ENCODE measurements around the gene JAKMIP2. TPM values are rescaled to one million over a fixed set of nuclear protein-coding genes. Genes with fewer than 3 reads are reported as not detected.
"Not testable (repeated sequence)": the region's sequence is repeated elsewhere in the genome, so short reads cannot be mapped to it uniquely, and the experiment has no call there.

The JAKMIP2 gene
- total RNA-seq, 1 experiment from 2014 or later: not detected

DNA sequence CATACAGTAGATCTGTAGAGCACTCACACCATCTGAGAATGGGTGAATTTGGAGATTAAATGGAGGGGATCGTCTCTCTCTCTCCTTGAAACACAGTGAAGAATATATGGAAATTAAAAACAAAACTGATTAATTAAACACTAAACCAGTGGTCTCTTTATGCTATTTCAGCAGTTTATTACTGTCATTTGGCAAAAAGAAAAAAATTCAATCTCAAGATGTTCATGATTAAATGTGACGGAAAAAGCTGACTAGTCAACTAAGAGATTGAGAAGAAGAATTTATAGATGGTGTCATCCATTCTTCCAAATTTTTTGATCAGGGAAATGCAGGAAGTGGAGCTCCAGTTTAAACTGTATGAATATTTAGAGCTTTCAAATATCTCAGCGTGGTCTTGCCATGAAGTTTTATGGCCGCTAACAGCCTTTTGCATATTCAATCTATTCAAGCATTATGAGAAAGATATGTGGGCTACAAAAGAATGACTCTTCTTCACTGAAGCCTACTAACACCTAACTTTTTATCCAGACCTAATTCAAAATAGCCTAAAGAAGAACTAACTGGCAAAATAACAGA, 151.0 kb downstream of the JAKMIP2 start:
- in situ Hi-C loops (cut with HindIII; ENCODE audit: low sequenced_read_pairs): no loop called here
- no peak for DNase-seq (ENCODE audit: low spot score)

DNA sequence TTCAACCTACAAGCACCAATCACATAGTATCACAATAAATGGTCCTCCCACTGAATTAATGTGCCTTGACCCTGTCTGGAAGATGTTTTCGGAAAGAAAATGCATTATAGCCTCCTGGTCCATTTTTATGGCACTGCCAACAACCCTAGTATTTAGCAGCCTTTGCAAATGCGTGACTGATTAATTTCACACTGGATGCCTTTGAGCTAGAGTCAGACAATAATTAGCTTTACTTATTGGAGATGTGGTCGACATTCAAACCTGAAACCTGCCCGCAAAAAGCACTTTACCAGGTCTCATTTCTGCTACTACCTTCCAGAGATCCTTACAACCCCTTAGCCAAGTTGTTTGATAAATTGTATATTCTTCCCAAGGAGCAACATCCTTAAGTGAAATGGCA, 153.3 kb downstream of the JAKMIP2 start:
- in situ Hi-C loops (cut with HindIII; ENCODE audit: low sequenced_read_pairs): no loop called here

DNA sequence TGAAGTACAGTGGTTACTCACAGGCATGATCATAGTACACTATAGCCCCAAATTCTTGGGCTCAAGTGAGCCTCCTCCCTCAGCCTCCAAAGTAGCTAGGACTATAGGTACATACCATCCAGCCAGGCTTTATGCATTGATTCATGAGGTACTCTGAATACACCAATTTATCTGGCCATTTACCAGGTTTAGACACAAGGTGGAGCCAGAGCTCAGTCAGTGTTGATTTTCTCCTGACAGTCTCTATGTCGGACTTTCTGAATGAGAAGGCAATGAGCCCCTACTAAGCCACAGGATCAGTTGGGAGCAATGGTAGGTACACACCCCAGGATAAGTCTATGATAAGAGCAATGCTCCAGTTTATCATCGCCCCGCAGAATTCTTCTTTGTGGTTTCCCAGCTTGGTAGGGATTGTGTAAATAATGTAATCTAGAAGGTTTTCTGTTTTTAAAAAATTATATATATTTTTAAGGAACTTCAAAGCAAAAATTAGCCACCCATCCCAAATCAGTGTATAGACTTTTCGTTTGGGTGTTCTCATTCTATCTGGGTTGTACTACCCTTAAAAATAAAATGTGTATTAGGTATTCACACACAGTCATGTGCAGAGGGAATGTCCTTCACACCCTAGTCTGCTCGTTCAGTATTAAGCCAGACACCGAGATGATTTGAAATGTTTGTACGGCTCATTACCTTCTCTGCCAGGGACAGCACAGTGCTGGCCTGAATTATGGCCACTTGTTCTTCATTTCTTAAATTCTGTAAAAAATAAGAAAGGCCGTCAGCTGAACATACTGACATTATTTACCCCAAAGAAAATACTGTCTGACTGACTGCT, 154.3 kb downstream of the JAKMIP2 start:
- in situ Hi-C loops (cut with HindIII; ENCODE audit: low sequenced_read_pairs): no loop called here
- peak; percentile 93 for DNase-seq (ENCODE audit: low spot score)

More for the DNA sequence above, 153.3 kb downstream of the JAKMIP2 start:
- DNase-seq (ENCODE audit: low spot score): peak; percentile 36

DNA sequence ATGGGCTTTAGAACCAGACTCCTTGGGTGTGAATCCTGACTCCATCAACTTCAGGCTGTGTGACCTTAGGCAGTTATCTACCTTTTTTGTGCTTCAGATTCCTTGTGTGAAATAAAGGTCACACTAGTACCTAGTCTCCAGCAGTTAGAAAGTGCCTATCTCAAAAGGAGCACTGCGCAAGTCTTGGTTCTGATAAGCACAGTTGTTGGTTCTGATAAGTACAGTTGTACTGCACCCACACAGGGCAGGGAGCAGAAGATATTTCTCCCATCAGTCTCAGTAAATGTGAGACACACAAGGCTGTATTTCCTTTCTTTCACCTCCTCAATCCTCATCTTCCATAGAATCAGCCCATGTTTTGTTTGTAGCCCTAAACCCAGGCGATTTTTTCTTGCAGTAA, 156.1 kb downstream of the JAKMIP2 start:
- in situ Hi-C loops (cut with HindIII; ENCODE audit: low sequenced_read_pairs): no loop called here
- DNase-seq (ENCODE audit: low spot score): no peak

DNA sequence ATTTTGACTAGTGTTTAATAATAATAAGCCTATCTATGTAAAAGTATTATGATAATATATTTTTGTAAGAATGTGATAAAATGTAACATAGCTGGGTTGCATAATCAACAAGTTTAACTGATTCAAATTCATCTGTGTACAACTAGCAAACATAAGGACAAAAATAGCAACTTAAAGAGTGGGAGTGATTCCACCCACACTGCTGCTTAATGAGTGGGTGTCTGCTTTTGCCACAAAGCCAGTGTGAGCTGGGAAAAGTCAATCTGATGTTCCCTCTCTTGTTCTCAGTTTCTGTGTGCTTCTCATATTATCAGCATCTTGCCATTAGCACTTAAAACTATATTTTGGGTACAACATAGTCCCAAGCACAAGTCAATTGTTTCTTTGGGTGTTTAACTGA, 161.5 kb downstream of the JAKMIP2 start:
- in situ Hi-C loops (cut with HindIII; ENCODE audit: low sequenced_read_pairs): no loop called here

DNA sequence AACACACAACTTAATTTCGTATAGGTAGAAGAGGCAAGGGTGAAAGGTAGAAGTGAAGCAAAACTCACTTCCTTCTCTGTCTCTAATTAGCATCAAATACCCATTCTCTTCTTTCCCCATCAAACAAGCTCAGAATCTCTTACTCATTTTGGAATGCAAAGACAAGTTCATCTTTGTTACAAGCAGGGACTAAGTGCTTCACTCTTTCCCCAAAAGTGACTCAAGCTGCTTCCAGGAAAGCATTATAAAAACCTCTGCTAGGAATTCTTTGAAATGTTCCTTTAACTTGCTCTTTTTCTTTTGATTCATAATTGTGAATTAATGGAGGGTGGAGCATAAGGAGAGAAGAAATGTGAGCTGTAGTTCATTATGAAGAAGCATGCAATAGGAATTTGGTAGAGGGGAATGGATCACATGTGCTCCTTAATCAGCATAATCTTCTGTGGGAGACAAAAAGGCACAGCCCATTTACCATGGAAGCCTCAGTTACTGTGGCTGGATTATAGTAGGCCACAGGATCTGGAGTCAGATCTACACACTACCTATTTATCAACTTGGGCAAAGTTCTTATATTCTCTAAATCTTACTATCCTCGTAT, 163.1 kb downstream of the JAKMIP2 start:
- no peak for DNase-seq (ENCODE audit: low spot score)
- in situ Hi-C loops (cut with HindIII; ENCODE audit: low sequenced_read_pairs): no loop called here

More for the DNA sequence above, 161.5 kb downstream of the JAKMIP2 start:
- DNase-seq (ENCODE audit: low spot score): no peak

DNA sequence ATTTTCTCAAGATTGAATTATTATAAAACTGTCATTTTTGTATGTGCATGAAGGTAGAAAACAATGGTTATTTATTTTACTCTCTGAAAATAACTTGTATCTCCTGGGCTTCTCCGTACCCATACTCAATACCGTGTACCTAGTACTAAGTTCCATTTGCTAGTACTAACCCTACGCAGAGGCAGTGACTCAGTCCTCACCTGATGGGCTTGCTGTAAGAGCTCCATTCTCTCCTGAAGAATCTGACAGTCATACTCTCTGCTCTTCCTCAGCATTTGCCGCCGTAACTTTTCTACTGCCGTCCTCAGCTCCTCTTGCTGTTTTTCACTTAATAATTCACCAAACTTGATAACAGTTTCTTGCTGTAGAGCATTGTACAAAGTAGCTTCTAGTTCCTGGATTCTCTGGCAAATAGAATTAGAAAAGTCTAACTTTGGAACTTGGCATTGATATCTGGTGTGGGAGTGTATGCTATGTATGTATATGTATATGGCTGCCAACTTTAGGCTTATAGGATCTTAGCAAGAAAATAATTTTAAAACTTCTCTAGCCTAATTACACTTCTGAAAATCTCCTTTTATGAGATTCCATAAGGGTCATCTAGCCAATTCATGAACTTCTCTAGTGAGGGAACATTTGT, 164.7 kb downstream of the JAKMIP2 start:
- no peak for DNase-seq (ENCODE audit: low spot score)
- in situ Hi-C loops (cut with HindIII; ENCODE audit: low sequenced_read_pairs): no loop called here

DNA sequence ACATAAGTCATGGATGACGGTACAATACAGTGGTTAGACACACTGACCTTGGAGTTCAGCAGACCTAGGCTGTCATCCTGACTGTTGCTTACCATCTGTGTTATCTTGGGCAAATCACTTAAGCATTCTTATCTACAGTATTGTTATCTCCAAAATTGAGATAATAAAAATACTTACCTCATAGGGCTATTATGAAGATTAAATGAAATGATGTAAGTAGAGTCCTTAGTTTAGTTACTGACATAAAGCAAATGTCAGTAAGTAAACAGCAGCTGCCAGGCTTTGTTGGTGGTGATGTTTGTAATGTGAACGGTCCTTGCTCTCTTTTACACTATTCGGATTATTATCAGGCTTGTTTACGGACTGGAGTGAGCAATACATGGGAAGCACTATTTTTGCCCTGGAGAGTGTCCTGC, 165.3 kb downstream of the JAKMIP2 start:
- DNase-seq (ENCODE audit: low spot score): no peak
- in situ Hi-C loops (cut with HindIII; ENCODE audit: low sequenced_read_pairs): no loop called here

DNA sequence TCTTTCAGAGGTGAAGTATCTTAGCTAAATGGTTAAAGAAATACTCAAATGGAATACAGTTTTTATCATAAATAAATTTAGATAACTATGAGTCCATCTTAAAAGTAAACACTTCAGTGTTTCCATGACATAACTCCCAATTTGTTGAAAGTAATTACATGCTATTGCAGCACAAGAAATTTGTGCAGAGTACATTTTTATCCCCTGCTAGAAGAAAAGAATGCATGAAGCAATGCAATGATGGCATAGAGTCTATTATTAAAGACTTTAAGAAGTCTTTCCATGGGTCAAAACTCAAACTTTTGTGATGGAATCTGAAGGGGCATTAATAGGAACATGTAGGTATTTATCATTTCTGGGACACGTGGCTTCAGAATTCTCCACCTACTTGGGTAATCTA, 166.1 kb downstream of the JAKMIP2 start:
- no peak for DNase-seq (ENCODE audit: low spot score)
- in situ Hi-C loops (cut with HindIII; ENCODE audit: low sequenced_read_pairs): no loop called here

DNA sequence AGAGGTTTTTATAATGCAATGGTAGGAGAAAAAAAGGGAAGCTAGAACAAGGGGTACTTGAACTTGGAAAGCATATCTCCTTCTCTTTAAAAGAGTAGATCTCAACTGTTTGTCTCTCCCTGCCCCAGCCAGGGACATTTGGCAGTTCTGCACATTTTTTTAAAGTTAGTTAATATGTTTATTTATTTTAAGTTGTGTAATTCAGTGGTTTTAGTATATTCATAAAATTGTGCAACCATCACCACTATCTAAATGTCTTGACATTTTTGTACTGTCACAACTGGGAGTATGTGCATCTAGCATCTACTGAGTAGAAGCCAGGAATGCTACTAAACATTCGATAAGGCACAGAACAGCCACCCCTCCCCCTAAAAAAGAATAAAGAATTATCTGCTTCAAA, 169.2 kb downstream of the JAKMIP2 start:
- no peak for DNase-seq (ENCODE audit: low spot score)
- in situ Hi-C loops (cut with HindIII; ENCODE audit: low sequenced_read_pairs): no loop called here

DNA sequence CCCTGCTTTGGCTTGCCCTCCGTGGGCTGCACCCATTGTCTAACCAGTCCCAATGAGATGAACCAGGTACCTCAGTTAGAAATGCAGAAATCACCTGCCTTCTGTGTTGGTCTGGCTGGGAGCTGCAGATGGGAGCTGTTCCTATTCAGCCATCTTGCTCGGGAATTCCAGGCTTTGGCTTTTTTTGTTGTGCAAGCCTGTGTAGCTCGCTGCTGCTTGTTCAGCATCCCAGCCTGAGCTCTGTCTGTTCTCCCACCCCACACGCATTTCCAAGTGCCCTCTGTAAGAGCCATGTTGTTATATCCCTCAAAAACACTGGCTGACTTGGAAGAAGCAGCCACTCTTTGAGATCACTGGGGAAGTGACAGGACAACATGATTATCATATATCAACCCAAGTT, 171.0 kb downstream of the JAKMIP2 start:
- no peak for DNase-seq (ENCODE audit: low spot score)
- in situ Hi-C loops (cut with HindIII; ENCODE audit: low sequenced_read_pairs): no loop called here

DNA sequence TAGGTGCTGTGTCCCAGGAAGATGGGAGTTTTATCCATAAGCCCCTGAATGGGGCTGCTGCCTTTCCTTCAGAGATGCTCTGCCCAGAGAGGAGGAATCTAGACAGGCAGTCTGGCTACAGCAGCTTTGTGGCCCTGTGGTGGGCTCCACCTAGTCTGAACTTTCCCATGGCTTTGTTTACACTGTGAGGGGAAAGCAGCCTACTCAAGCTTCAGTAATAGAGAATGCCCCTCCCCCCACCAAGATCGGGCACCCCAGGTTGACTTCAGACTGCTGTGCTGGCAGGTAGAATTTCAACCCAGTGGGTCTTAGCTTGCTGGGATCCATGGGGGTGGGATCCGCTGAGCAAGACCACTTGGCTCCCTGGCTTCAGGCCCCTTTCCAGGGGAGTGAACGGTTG, 171.7 kb downstream of the JAKMIP2 start:
- in situ Hi-C loops (cut with HindIII; ENCODE audit: low sequenced_read_pairs): no loop called here
- no peak for DNase-seq (ENCODE audit: low spot score)

DNA sequence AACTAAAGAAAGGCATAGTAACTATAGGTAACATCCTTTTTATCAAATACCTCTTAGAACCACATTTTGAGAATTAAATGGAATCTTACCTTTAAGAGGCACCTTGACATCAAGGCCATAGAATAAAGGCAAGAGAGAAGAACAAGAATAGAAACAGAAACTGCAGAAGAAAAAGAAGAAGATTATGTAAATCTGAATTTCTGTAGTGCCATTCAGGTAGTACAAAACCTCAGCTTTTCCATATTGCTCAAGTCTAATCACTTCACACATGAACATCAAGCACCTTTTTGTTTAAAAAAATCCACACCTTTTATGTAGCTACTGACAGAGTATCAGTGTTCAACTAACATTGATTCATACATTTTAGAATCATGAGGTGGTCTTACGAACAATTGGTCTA, 180.9 kb downstream of the JAKMIP2 start:
- DNase-seq (ENCODE audit: low spot score): no peak
- in situ Hi-C loops (cut with HindIII; ENCODE audit: low sequenced_read_pairs): no loop called here

DNA sequence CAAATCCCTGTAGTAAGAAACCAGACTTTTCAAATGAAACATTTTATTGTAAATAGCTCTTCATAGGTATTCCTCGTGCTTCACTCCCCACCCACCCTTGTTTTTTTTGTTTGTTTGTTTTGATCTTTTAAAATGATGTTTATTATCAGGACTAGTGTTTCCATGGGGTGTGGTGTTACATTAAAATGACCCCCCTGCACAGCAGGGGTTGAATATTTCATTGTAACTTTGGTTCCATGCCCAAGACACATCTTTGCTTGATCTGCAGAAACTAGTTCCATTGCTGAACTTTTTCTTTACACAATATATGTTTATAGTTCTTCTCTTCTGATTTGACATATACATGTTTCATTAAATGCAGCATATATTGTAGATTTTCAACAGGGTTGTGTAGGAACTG, 191.4 kb downstream of the JAKMIP2 start:
- DNase-seq (ENCODE audit: low spot score): no peak
- in situ Hi-C loops (cut with HindIII; ENCODE audit: low sequenced_read_pairs): no loop called here

DNA sequence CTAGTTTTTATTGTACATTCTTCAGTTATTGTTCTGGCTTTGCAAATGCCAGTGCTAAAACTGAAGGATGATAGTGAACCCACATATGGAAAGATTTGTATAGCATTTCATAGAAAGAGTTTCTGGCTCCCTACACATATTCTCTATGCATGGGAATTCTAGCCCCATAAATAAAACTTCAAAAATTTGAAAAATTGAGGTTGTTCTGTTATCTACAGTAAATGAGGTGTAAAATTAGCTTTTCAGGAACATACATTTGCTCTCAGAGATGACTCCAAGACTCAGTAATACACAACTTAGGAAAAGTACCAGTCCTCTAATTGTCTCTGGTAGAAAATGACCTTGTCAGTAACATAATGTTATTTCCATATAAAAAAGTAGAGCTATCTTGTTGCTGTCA, 192.4 kb downstream of the JAKMIP2 start:
- DNase-seq (ENCODE audit: low spot score): no peak
- in situ Hi-C loops (cut with HindIII; ENCODE audit: low sequenced_read_pairs): no loop called here

DNA sequence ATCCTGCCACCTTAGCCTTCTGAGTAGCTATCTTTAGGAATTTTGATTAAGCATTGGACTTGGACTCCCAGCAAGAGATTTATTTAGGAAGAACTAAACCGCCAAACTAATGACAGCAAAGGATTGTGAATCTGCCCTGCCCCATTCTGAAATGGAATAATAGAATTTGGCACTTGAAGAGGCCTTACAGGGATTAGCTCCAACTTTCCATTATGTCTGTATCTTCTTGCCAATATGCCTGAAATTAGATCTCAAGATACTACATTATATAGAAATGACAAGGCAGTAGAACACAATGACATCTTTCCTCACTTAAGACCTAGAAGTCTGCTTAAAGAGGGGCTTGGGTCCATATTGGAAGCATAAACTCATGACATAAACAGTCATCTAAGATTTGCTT, 195.7 kb downstream of the JAKMIP2 start:
- in situ Hi-C loops (cut with HindIII; ENCODE audit: low sequenced_read_pairs): no loop called here
- DNase-seq (ENCODE audit: low spot score): peak; percentile 39

DNA sequence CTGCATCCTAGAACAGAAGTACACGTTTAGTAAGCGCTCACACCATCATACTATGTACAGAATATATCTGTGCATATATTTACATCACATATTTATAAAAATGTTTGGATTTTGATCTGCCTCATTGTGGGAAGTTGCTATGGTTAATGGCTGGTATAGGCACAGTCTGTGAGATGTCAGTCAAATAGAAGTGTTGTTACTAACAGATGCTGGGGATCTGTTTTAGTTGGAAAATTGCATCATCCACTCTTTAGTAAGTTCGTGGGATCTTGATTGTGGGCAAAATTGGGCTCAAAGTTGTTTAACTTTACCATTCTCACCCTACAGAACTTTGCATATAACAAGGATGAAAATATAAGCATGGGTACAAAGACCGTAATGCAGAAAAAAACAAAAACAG, 196.3 kb downstream of the JAKMIP2 start:
- in situ Hi-C loops (cut with HindIII; ENCODE audit: low sequenced_read_pairs): no loop called here
- DNase-seq (ENCODE audit: low spot score): no peak

DNA sequence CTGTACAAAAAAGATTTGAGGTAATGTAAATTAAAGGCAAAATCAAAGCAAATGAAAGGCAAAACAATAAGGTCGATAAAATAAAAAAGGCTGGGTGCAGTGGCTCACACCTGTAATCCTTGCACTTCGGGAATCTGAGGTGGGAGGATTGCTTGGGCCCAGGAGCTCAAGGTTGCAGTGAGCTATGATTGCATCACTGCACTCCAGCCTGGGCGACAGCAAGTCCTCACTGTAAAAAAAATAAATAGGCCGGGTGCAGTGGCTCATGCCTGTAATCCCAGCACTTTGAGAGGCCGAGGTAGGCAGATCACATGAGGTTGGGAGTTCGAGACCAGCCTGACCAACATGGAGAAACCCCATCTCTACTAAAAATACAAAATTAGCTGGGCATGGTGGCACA, 200.3 kb downstream of the JAKMIP2 start:
- in situ Hi-C loops (cut with HindIII; ENCODE audit: low sequenced_read_pairs): not testable (repeated sequence)

DNA sequence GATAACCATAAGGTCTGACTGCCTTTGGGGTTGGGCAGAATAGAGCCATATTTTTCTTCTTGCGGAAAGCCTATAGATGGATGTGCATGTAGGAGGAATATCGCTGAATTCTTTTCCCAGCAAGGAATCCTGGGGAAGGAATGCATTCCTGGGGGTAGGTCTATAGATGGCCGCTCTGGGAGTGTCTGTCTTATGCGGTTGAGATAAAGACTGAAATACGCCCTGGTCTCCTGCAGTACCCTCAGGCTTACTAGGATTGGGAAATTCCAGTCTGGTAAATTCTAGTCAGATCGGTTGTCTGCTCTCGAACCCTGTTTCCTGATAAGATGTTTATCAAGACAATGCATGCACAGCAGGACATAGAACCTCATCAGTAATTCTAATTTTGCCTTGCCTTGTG, 202.1 kb downstream of the JAKMIP2 start:
- DNase-seq (ENCODE audit: low spot score); in situ Hi-C loops (cut with HindIII; ENCODE audit: low sequenced_read_pairs): not testable (repeated sequence)

More for the DNA sequence above, 200.3 kb downstream of the JAKMIP2 start:
- not testable (repeated sequence) for DNase-seq (ENCODE audit: low spot score)
